ENCODE data around the gene KCNJ5.

DNA sequence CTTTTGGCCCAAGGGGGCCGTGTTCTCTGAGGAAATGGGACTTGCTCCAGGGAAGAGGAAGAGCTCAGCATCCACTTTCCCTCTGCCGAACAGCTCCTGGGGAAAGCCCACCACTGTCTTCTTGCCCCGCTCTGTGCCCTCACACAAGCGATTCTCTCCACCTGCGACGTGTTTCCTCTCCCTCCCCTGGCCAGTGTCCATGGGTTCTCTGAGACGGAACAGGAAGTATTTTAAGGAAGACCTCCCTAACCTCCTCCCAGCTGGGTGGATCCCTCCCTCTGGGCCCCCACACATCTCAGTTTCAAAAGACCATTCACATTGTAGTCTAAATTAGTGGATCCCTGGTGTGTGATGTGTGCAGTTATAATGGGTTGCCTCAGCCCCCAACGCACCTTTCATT is 50.0 kb downstream of the KCNJ5 start:
- TF ChIP-seq, protein P1, sequence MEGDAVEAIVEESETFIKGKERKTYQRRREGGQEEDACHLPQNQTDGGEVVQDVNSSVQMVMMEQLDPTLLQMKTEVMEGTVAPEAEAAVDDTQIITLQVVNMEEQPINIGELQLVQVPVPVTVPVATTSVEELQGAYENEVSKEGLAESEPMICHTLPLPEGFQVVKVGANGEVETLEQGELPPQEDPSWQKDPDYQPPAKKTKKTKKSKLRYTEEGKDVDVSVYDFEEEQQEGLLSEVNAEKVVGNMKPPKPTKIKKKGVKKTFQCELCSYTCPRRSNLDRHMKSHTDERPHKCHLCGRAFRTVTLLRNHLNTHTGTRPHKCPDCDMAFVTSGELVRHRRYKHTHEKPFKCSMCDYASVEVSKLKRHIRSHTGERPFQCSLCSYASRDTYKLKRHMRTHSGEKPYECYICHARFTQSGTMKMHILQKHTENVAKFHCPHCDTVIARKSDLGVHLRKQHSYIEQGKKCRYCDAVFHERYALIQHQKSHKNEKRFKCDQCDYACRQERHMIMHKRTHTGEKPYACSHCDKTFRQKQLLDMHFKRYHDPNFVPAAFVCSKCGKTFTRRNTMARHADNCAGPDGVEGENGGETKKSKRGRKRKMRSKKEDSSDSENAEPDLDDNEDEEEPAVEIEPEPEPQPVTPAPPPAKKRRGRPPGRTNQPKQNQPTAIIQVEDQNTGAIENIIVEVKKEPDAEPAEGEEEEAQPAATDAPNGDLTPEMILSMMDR (IDR thresholded peaks at IDR 0.05) = no peak
- TF ChIP-seq POLR2A (IDR thresholded peaks at IDR 0.05) (no peak), POLR2AphosphoS5 (IDR thresholded peaks at IDR 0.05; ENCODE audit: insufficient read depth in 1 of 2, low read depth in 1 of 2) (no peak)

Measured in vagina (tissue), 2 donors.